Neuronal stem cell (in vitro differentiated cells): ENCODE data around the gene MYD88.

Experiments
- DNase-seq: peaks from one replicate; pipeline ENCODE4 v3.0.0-alpha.2; 2013; ENCODE audit warnings: low spot score
- H2AFZ ChIP-seq: one replicate; pipeline ENCODE4 v1.6.1; 2013; ENCODE audit warnings: mild to moderate bottlenecking, low read length, inconsistent platforms
- H2AK5ac ChIP-seq: 2 replicates; pipeline ENCODE4 v1.6.1; 2013; ENCODE audit warnings: low read depth, mild to moderate bottlenecking, inconsistent platforms, low read length, moderate library complexity, mixed read lengths
- H2BK120ac ChIP-seq: 2 replicates; pipeline ENCODE4 v1.6.1; 2013; ENCODE audit warnings: low read depth, mild to moderate bottlenecking, inconsistent platforms, low read length, moderate library complexity, mixed read lengths
- H2BK12ac ChIP-seq: one replicate; pipeline ENCODE4 v1.6.1; 2013; ENCODE audit warnings: low read length, inconsistent platforms
- H2BK15ac ChIP-seq: 2 replicates; pipeline ENCODE4 v1.6.1; 2013; ENCODE audit warnings: mild to moderate bottlenecking, low read length, inconsistent platforms, mixed read lengths
- H2BK5ac ChIP-seq: one replicate; pipeline ENCODE4 v1.6.1; 2013; ENCODE audit warnings: inconsistent platforms, mild to moderate bottlenecking, low read length, moderate library complexity
- H3K14ac ChIP-seq: one replicate; pipeline ENCODE4 v1.6.1; 2013; ENCODE audit warnings: low read length, inconsistent platforms
- H3K18ac ChIP-seq: 2 replicates; pipeline ENCODE4 v1.6.1; 2013; ENCODE audit warnings: low read length, inconsistent platforms
- H3K23ac ChIP-seq: 2 replicates; pipeline ENCODE4 v1.6.1; 2013; ENCODE audit warnings: low read depth, mild to moderate bottlenecking, mixed read lengths, low read length, inconsistent platforms; ENCODE audit not compliant: poor library complexity
- H3K27ac ChIP-seq: replicated peaks from 3 replicates; pipeline ENCODE4 v1.5.1; 2013; ENCODE audit warnings: low read length, inconsistent platforms
- H3K27me3 ChIP-seq, 3 experiments: 2 replicates each; pipeline ENCODE4 v1.6.1; 2013; ENCODE audit warnings: low read length in 3 of 3, mild to moderate bottlenecking in 2 of 3, inconsistent platforms in 1 of 3, low read depth in 1 of 3, mixed read lengths in 1 of 3, moderate library complexity in 1 of 3; ENCODE audit not compliant: control insufficient read depth in 3 of 3, insufficient read depth in 3 of 3
- H3K36me3 ChIP-seq, 2 donors: replicated peaks in 1 of 2; 2 replicates each; pipeline ENCODE4 v1.6.1; 2013; ENCODE audit warnings: low read length in 2 of 2; ENCODE audit not compliant: control insufficient read depth in 2 of 2, insufficient read depth in 2 of 2
- H3K4ac ChIP-seq: 2 replicates; pipeline ENCODE4 v1.6.1; 2013; ENCODE audit warnings: inconsistent platforms, mild to moderate bottlenecking, low read length, moderate library complexity
- H3K4me1 ChIP-seq, 2 donors: 1 replicate in 1 of 2; 2 replicates in 1 of 2; pipeline ENCODE4 v1.6.1; 2013; ENCODE audit warnings: low read length in 2 of 2, low read depth in 1 of 2; ENCODE audit not compliant: control insufficient read depth in 2 of 2, insufficient read depth in 1 of 2
- H3K4me2 ChIP-seq: one replicate; pipeline ENCODE4 v1.6.1; 2013; ENCODE audit warnings: mild to moderate bottlenecking, low read length, inconsistent platforms; ENCODE audit not compliant: insufficient read depth, poor library complexity, severe bottlenecking
- H3K4me3 ChIP-seq, 2 donors: 2 replicates each; pipeline ENCODE4 v1.5.1; 2013; ENCODE audit warnings: low read length in 2 of 2, mild to moderate bottlenecking in 2 of 2, inconsistent platforms in 1 of 2, moderate library complexity in 1 of 2
- H3K79me1 ChIP-seq: one replicate; pipeline ENCODE4 v1.6.1; 2013; ENCODE audit warnings: low read depth, mild to moderate bottlenecking, inconsistent platforms, low read length, moderate library complexity
- H3K9ac ChIP-seq: one replicate; pipeline ENCODE4 v1.6.1; 2013; ENCODE audit warnings: mild to moderate bottlenecking, low read depth, low read length, inconsistent platforms; ENCODE audit not compliant: poor library complexity
- H3K9me3 ChIP-seq, 2 donors: replicated peaks in 1 of 2; 2 replicates each; pipeline versions ENCODE3 to v1.6.1; 2013; ENCODE audit warnings: low read length in 2 of 2, mild to moderate bottlenecking in 2 of 2, inconsistent platforms in 1 of 2, low read depth in 1 of 2, mixed read lengths in 1 of 2, moderate library complexity in 1 of 2; ENCODE audit not compliant: control insufficient read depth in 2 of 2, insufficient read depth in 1 of 2
- H4K8ac ChIP-seq: one replicate; pipeline ENCODE4 v1.6.1; 2013; ENCODE audit warnings: low read depth, mild to moderate bottlenecking, inconsistent platforms, low read length, moderate library complexity
- H4K91ac ChIP-seq: one replicate; pipeline ENCODE4 v1.6.1; 2013; ENCODE audit warnings: low read length, low read depth, mild to moderate bottlenecking, inconsistent platforms; ENCODE audit not compliant: poor library complexity
- WGBS, 2 donors: extraction: QIAGEN DNeasy Blood & Tissue Kit; methylation state at CpG; one replicate each; pipeline ENCODE4 v1.1.7; 2013; ENCODE audit warnings: missing lambda C conversion rate in 2 of 2, mixed read lengths in 1 of 2; ENCODE audit not compliant: insufficient read length in 2 of 2, insufficient replicate concordance in 1 of 2; ENCODE audit errors: extremely low coverage in 2 of 2; 5-methylcytosine and 5-hydroxymethylcytosine counted together

Gene MYD88

GRCh38 chr3:38118421-38119247, 19.8 kb upstream of the MYD88 start:
- H2AFZ ChIP-seq, result no peak overlapping the region
- no peak overlapping the region for H4K8ac ChIP-seq
- peaks cover 32 to 52% of the 10 kb centered on the region in 2 donors for H3K36me3 ChIP-seq
- no peak overlapping the region for H2AK5ac ChIP-seq
- peaks cover 0 to 2% (median 0%) of the 10 kb centered on the region in 3 experiments for H3K27me3 ChIP-seq
- no peak overlapping the region for H3K18ac ChIP-seq
- no peak overlapping the region for H2BK15ac ChIP-seq
- no peak for DNase-seq
- H2BK5ac ChIP-seq, result no peak overlapping the region
- H2BK120ac ChIP-seq, result no peak overlapping the region
- no peak overlapping the region for H3K14ac ChIP-seq
- H3K4ac ChIP-seq, result no peak overlapping the region
- H3K9me3 ChIP-seq, result no peaks in the 10 kb centered on the region
- no peak overlapping the region for H3K4me2 ChIP-seq
- WGBS, 2 donors, result no CpG with 5 or more reads among the region's 13 CpGs
- no peak overlapping the region for H3K9ac ChIP-seq
- H3K27ac ChIP-seq, result no peak overlapping the region
- H3K4me1 ChIP-seq, result no peaks in the 10 kb centered on the region
- H3K79me1 ChIP-seq, result peaks cover 4% of the 10 kb centered on the region
- H3K23ac ChIP-seq, result no peak overlapping the region
- no peak overlapping the region for H4K91ac ChIP-seq
- H2BK12ac ChIP-seq, result no peak overlapping the region
- H3K4me3 ChIP-seq, result peak overlapping the region in 1 of 2 donors; percentile 11

- H2BK15ac ChIP-seq, result no peak overlapping the region
- no peaks in the 10 kb centered on the region for H3K4me1 ChIP-seq
- no peak overlapping the region for H3K23ac ChIP-seq
- no peak overlapping the region for H3K18ac ChIP-seq
- DNase-seq, result no peak
- H3K14ac ChIP-seq, result no peak overlapping the region
- H4K8ac ChIP-seq, result no peak overlapping the region
- WGBS, 2 donors, result no CpG with 5 or more reads among the region's 1 CpG
- no peak overlapping the region for H4K91ac ChIP-seq
- no peak overlapping the region for H2BK5ac ChIP-seq
- H3K9ac ChIP-seq, result no peak overlapping the region
- no peak overlapping the region for H2BK12ac ChIP-seq
- H3K4ac ChIP-seq, result no peak overlapping the region
- H2BK120ac ChIP-seq, result no peak overlapping the region
- no peaks in the 10 kb centered on the region for H3K9me3 ChIP-seq
- H3K27ac ChIP-seq, result no peak overlapping the region
- peaks cover 0 to 2% (median 0%) of the 10 kb centered on the region in 3 experiments for H3K27me3 ChIP-seq
- peaks cover 4% of the 10 kb centered on the region for H3K79me1 ChIP-seq
- peaks cover 32 to 58% of the 10 kb centered on the region in 2 donors for H3K36me3 ChIP-seq
- no peak overlapping the region for H2AK5ac ChIP-seq
- H3K4me3 ChIP-seq, result no peak overlapping the region
- H3K4me2 ChIP-seq, result no peak overlapping the region
- no peak overlapping the region for H2AFZ ChIP-seq
These were observed 19.3 kb upstream of the MYD88 start for GRCh38 chr3:38119248-38119544.

- peaks cover 34 to 67% of the 10 kb centered on the region in 2 donors for H3K36me3 ChIP-seq
- H4K8ac ChIP-seq, result no peak overlapping the region
- H3K14ac ChIP-seq, result no peak overlapping the region
- no peaks in the 10 kb centered on the region for H3K4me1 ChIP-seq
- peak overlapping the region; percentile 65 for H3K23ac ChIP-seq
- no peak overlapping the region for H2AFZ ChIP-seq
- peaks cover 4% of the 10 kb centered on the region for H3K79me1 ChIP-seq
- no peak overlapping the region for H3K27ac ChIP-seq
- H3K18ac ChIP-seq, result no peak overlapping the region
- DNase-seq, result no peak
- no peak overlapping the region for H3K4me2 ChIP-seq
- H3K4ac ChIP-seq, result no peak overlapping the region
- H2AK5ac ChIP-seq, result no peak overlapping the region
- no peak overlapping the region for H2BK120ac ChIP-seq
- no CpG with 5 or more reads among the region's 7 CpGs for WGBS, 2 donors
- no peak overlapping the region for H2BK15ac ChIP-seq
- no peak overlapping the region for H2BK12ac ChIP-seq
- H3K9ac ChIP-seq, result no peak overlapping the region
- H4K91ac ChIP-seq, result no peak overlapping the region
- no peak overlapping the region for H2BK5ac ChIP-seq
- no peaks in the 10 kb centered on the region for H3K27me3 ChIP-seq
- no peaks in the 10 kb centered on the region for H3K9me3 ChIP-seq
- H3K4me3 ChIP-seq, result peak overlapping the region in 1 of 2 donors; percentile 37
These were observed 18.4 kb upstream of the MYD88 start for GRCh38 chr3:38119821-38120692.
